Osteoblast (primary cell): Measurements from ENCODE around the gene HEATR3. TPM values are rescaled to one million over a fixed set of nuclear protein-coding genes. Genes with fewer than 3 reads are reported as not detected.

Source experiments
- DNase-seq: peaks from one replicate; pipeline ENCODE4 v3.0.0; 2011; ENCODE audit warnings: low spot score, mixed read lengths; ENCODE audit not compliant: insufficient read length; ENCODE audit errors: missing footprints
- H2AFZ ChIP-seq: 2 replicates; pipeline ENCODE4 v1.6.0; 2011; ENCODE audit warnings: mild to moderate bottlenecking, low read length
- H3K27ac ChIP-seq: 2 replicates; pipeline ENCODE4 v1.5.1; 2011; ENCODE audit warnings: mild to moderate bottlenecking, low read depth, low read length, moderate library complexity
- H3K27me3 ChIP-seq: 2 replicates; pipeline ENCODE4 v1.6.0; 2012; ENCODE audit warnings: mild to moderate bottlenecking, control low read depth, inconsistent platforms, low read length, moderate library complexity; ENCODE audit not compliant: insufficient read depth
- H3K36me3 ChIP-seq: 2 replicates; pipeline ENCODE4 v1.5.1; 2011; ENCODE audit warnings: mild to moderate bottlenecking, low read length, control low read depth, moderate library complexity; ENCODE audit not compliant: insufficient read depth
- H3K4me1 ChIP-seq: 2 replicates; pipeline ENCODE4 v1.5.1; 2011; ENCODE audit warnings: mild to moderate bottlenecking, low read length, control low read depth, moderate library complexity; ENCODE audit not compliant: insufficient read depth
- H3K4me2 ChIP-seq: 2 replicates; pipeline ENCODE4 v1.6.0; 2011; ENCODE audit warnings: mild to moderate bottlenecking, low read length; ENCODE audit not compliant: insufficient read depth
- H3K4me3 ChIP-seq: fragments of 200-600 bp; sonication (generic); 3 replicates; pipeline ENCODE4 v1.5.1; 2012; ENCODE audit warnings: mild to moderate bottlenecking, low read length, inconsistent platforms; ENCODE audit not compliant: insufficient read depth
- H3K79me2 ChIP-seq: 2 replicates; pipeline ENCODE4 v1.6.0; 2012; ENCODE audit warnings: mild to moderate bottlenecking, low read length, control low read depth, inconsistent platforms; ENCODE audit not compliant: insufficient read depth
- H3K9me3 ChIP-seq: 2 replicates; pipeline ENCODE4 v1.5.1; 2011; ENCODE audit warnings: low read depth, low read length, control low read depth
- H4K20me1 ChIP-seq: 2 replicates; pipeline ENCODE4 v1.6.0; 2012; ENCODE audit warnings: mild to moderate bottlenecking, low read length, control low read depth; ENCODE audit not compliant: insufficient read depth
- CTCF ChIP-seq: IDR thresholded peaks from 2 replicates; pipeline ENCODE4 v1.5.1; 2011; ENCODE audit warnings: mild to moderate bottlenecking, low read depth, low read length, moderate library complexity; ENCODE audit errors: extremely low read depth
- total RNA-seq: library from RNA; depleted of rRNA; stranded (reverse); fragments of >200 nt; gene quantifications from 2 replicates; pipeline ENCODE4 v1.2.3, GENCODE V29; 2012

Gene HEATR3
- total RNA-seq, 1 donor = 19.5 TPM

- no peak overlapping the region for H3K27ac ChIP-seq
- H3K4me2 ChIP-seq = no peak overlapping the region
- no peaks in the 10 kb centered on the region for H4K20me1 ChIP-seq
- no peak overlapping the region for H3K4me3 ChIP-seq
- no peak for DNase-seq
- no peaks in the 10 kb centered on the region for H3K27me3 ChIP-seq
- H3K79me2 ChIP-seq = no peaks in the 10 kb centered on the region
- H2AFZ ChIP-seq = no peak overlapping the region
- H3K36me3 ChIP-seq = no peaks in the 10 kb centered on the region
- H3K9me3 ChIP-seq = no peaks in the 10 kb centered on the region
- no peak for TF ChIP-seq CTCF
- H3K4me1 ChIP-seq = no peaks in the 10 kb centered on the region
These were observed 22.4 kb upstream of the HEATR3 start for GRCh38 chr16:50043358-50043757.

- Histone ChIP-seq H3K4me3 (no peak overlapping the region), H3K27me3 (no peaks in the 10 kb centered on the region), H3K9me3 (no peaks in the 10 kb centered on the region), H2AFZ (no peak overlapping the region), H4K20me1 (no peaks in the 10 kb centered on the region), H3K36me3 (no peaks in the 10 kb centered on the region), H3K4me2 (no peak overlapping the region), H3K79me2 (no peaks in the 10 kb centered on the region), H3K4me1 (no peaks in the 10 kb centered on the region), H3K27ac (no peak overlapping the region)
- TF ChIP-seq CTCF = no peak
- no peak for DNase-seq
These were observed 20.4 kb upstream of the HEATR3 start for GRCh38 chr16:50045412-50045811.

GRCh38 chr16:50046853-50047252 is 18.9 kb upstream of the HEATR3 start:
- Histone ChIP-seq H3K4me1 (no peaks in the 10 kb centered on the region), H3K79me2 (no peaks in the 10 kb centered on the region), H3K4me2 (no peak overlapping the region), H3K36me3 (no peaks in the 10 kb centered on the region), H2AFZ (no peak overlapping the region), H4K20me1 (no peaks in the 10 kb centered on the region), H3K27me3 (peaks cover 3% of the 10 kb centered on the region), H3K9me3 (no peaks in the 10 kb centered on the region), H3K4me3 (no peak overlapping the region), H3K27ac (no peak overlapping the region)
- TF ChIP-seq CTCF = no peak
- no peak for DNase-seq

- H2AFZ ChIP-seq = no peak overlapping the region
- no peak for TF ChIP-seq CTCF
- H3K9me3 ChIP-seq = no peaks in the 10 kb centered on the region
- no peak overlapping the region for H3K4me3 ChIP-seq
- H3K79me2 ChIP-seq = no peaks in the 10 kb centered on the region
- H3K4me1 ChIP-seq = no peaks in the 10 kb centered on the region
- no peaks in the 10 kb centered on the region for H4K20me1 ChIP-seq
- no peak overlapping the region for H3K4me2 ChIP-seq
- H3K27me3 ChIP-seq = peaks cover 3% of the 10 kb centered on the region
- H3K27ac ChIP-seq = no peak overlapping the region
- H3K36me3 ChIP-seq = no peaks in the 10 kb centered on the region
- DNase-seq = no peak
These were observed 17.9 kb upstream of the HEATR3 start for GRCh38 chr16:50047864-50048263.
